SU-DHL-6 (cell line): ENCODE measurements around the gene DSCAML1.

Source experiments
- H2AFZ ChIP-seq: fragments of 200-600 bp; sonication (generic); 2 replicates; pipeline ENCODE4 v1.6.1; 2014; ENCODE audit warnings: low read depth, mild to moderate bottlenecking, moderate library complexity, mixed read lengths, antibody characterized with exemption, low read length; ENCODE audit not compliant: severe bottlenecking
- H3F3A ChIP-seq: fragments of 200-600 bp; shearing (Covaris generic); 2 replicates; pipeline ENCODE4 v1.6.0; 2016; ENCODE audit warnings: antibody characterized with exemption, mild to moderate bottlenecking; ENCODE audit not compliant: insufficient read depth
- H3K27ac ChIP-seq: fragments of 200-600 bp; sonication (generic); 2 replicates; pipeline ENCODE4 v1.5.1; 2016; ENCODE audit warnings: low read depth, mild to moderate bottlenecking, low read length, moderate library complexity, mixed read lengths
- H3K27me3 ChIP-seq: fragments of 200-600 bp; sonication (generic), shearing (Covaris generic); 2 replicates; pipeline ENCODE4 v1.6.0; 2014; ENCODE audit warnings: mild to moderate bottlenecking, low read length
- H3K36me3 ChIP-seq: fragments of 200-600 bp; sonication (generic); 2 replicates; pipeline ENCODE4 v1.6.1; 2014; ENCODE audit warnings: mild to moderate bottlenecking, low read length, mixed read lengths
- H3K4me2 ChIP-seq: fragments of 300-600, 200-600 bp; shearing (Covaris generic), sonication (generic); 2 replicates; pipeline ENCODE4 v1.6.0; 2014; ENCODE audit warnings: low read length, low read depth, mild to moderate bottlenecking; ENCODE audit not compliant: poor library complexity, severe bottlenecking
- H3K4me3 ChIP-seq: fragments of 200-600 bp; sonication (generic); 2 replicates; pipeline ENCODE4 v1.5.1; 2014; ENCODE audit warnings: antibody characterized with exemption, low read length, mild to moderate bottlenecking, mixed read lengths; ENCODE audit not compliant: insufficient read depth, poor library complexity, severe bottlenecking
- H3K79me2 ChIP-seq: fragments of 200-600 bp; sonication (generic); 2 replicates; pipeline ENCODE4 v1.6.1; 2014; ENCODE audit warnings: mild to moderate bottlenecking, low read length, moderate library complexity; ENCODE audit not compliant: insufficient read depth
- H3K9ac ChIP-seq: fragments of 200-600 bp; sonication (generic); 2 replicates; pipeline ENCODE4 v1.7.0; 2014; ENCODE audit warnings: mild to moderate bottlenecking, low read length
- H3K9me2 ChIP-seq: fragments of 200-600 bp; sonication (generic); replicated peaks from 2 replicates; pipeline ENCODE4 v1.6.1; 2014; ENCODE audit warnings: low read length; ENCODE audit not compliant: insufficient read depth
- H3K9me3 ChIP-seq: fragments of 200-600 bp; sonication (generic); 2 replicates; pipeline ENCODE4 v1.6.1; 2014; ENCODE audit warnings: low read length, mixed read lengths; ENCODE audit not compliant: insufficient read depth
- H4K20me1 ChIP-seq: fragments of 200-600 bp; sonication (generic); 2 replicates; pipeline ENCODE4 v1.6.1; 2014; ENCODE audit warnings: low read depth, mild to moderate bottlenecking, antibody characterized with exemption, low read length, moderate library complexity, mixed read lengths
- CTCF ChIP-seq: fragments of 200-600 bp; sonication (generic); IDR thresholded peaks from one replicate; pipeline ENCODE4 v1.5.1; 2017; ENCODE audit warnings: antibody characterized with exemption, mild to moderate bottlenecking, low read length, moderate library complexity; ENCODE audit not compliant: insufficient read depth, poor library complexity, severe bottlenecking
- EZH2phosphoT487 ChIP-seq: fragments of 200-600 bp; sonication (generic), shearing (Covaris generic); conservative IDR thresholded peaks from 2 replicates; pipeline ENCODE4 v1.6.1; 2018; ENCODE audit warnings: mild to moderate bottlenecking, antibody characterized with exemption, low read length, moderate library complexity, mixed read lengths

The DSCAML1 gene

GRCh38 chr11:117497206-117497951 is 299.6 kb downstream of the DSCAML1 start:
- Histone ChIP-seq H3K4me3 (no peak overlapping the region), H3K79me2 (no peaks in the 10 kb centered on the region), H3K27me3 (no peaks in the 10 kb centered on the region), H3K4me2 (no peak overlapping the region), H2AFZ (no peak overlapping the region), H3F3A (no peaks in the 10 kb centered on the region), H3K9me3 (no peaks in the 10 kb centered on the region), H3K36me3 (no peaks in the 10 kb centered on the region), H3K9me2 (no peaks in the 10 kb centered on the region), H3K9ac (no peak overlapping the region), H3K27ac (no peak overlapping the region), H4K20me1 (no peaks in the 10 kb centered on the region)
- no peak for TF ChIP-seq CTCF
- TF ChIP-seq EZH2phosphoT487, result no peak

GRCh38 chr11:117495357-117495756 is 301.7 kb downstream of the DSCAML1 start:
- Histone ChIP-seq H3K4me2 (no peak overlapping the region), H3K4me3 (no peak overlapping the region), H3K27ac (no peak overlapping the region), H3F3A (no peaks in the 10 kb centered on the region), H3K9me3 (no peaks in the 10 kb centered on the region), H3K36me3 (no peaks in the 10 kb centered on the region), H3K27me3 (no peaks in the 10 kb centered on the region), H2AFZ (no peak overlapping the region), H4K20me1 (no peaks in the 10 kb centered on the region), H3K9me2 (no peaks in the 10 kb centered on the region), H3K9ac (no peak overlapping the region), H3K79me2 (no peaks in the 10 kb centered on the region)
- TF ChIP-seq CTCF, result no peak
- no peak for TF ChIP-seq EZH2phosphoT487

DNA sequence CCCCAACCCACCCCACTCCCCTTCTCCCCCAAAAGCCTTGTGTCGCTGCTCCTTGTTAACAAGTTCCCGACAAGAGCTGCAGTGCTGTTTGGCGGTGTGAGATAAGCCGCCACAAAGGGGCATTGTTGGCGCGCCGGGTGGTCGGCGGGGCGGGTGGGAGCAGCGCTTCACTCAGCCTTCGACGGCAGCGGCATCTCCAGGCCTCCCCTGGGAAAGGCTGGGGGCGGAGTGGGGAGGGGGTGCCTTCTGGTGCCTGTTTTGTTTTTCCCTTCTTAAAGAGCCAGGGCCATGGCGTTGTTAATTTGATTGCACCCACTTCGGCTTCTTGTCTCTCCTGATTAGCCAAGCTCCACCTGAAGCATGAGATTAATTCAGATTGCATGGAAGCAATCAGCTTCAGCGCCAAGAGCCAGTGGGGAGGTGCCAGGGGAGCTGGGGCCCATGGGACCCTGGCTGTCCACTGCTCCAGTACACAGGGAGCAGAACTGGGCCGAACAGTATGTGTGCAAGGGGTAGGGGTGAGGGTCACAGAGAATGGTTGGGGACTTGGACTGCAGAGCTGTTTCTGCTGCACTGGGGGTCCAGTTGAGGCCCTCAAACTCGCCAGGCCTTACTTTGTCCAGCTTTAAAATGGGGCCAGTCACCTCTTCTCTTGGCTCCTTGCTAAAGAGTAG is 304.3 kb downstream of the DSCAML1 start:
- no peak overlapping the region for H3K4me3 ChIP-seq
- H3K9me3 ChIP-seq, result no peaks in the 10 kb centered on the region
- H2AFZ ChIP-seq, result no peak overlapping the region
- no peak overlapping the region for H3K27ac ChIP-seq
- H3K4me2 ChIP-seq, result no peak overlapping the region
- no peaks in the 10 kb centered on the region for H3K79me2 ChIP-seq
- no peaks in the 10 kb centered on the region for H3F3A ChIP-seq
- H3K27me3 ChIP-seq, result no peaks in the 10 kb centered on the region
- no peaks in the 10 kb centered on the region for H3K9me2 ChIP-seq
- no peaks in the 10 kb centered on the region for H3K36me3 ChIP-seq
- H3K9ac ChIP-seq, result no peak overlapping the region
- TF ChIP-seq CTCF (no peak), EZH2phosphoT487 (no peak)
- no peaks in the 10 kb centered on the region for H4K20me1 ChIP-seq
